GM13977 (cell line): ENCODE measurements around the gene CDK11A.

Experiments
- DNase-seq: peaks from one replicate; pipeline ENCODE4 v3.0.0; 2012; ENCODE audit warnings: low spot score
- CTCF ChIP-seq: IDR thresholded peaks from 2 replicates; pipeline ENCODE4 v1.5.1; 2012; ENCODE audit warnings: mild to moderate bottlenecking, control low read depth; ENCODE audit not compliant: insufficient read depth; ENCODE audit errors: extremely low read depth, missing control alignments
- in situ Hi-C: fragments of 300-500 bp; cut with MboI; formaldehyde crosslinking; loops from one replicate; pipeline ENCODE4 v1.12.0; 2022; ENCODE audit warnings: low sequenced_read_pairs, low pct_unique_long_range_greater_than_20kb, mixed read lengths, inconsistent platforms; ENCODE audit not compliant: unreplicated experiment

CDK11A gene

GRCh38 chr1:1763657-1764621, 39.8 kb upstream of the CDK11A start:
- in situ Hi-C loops = no loop called here
- DNase-seq = no peak
- peak; percentile 16 for TF ChIP-seq CTCF

GRCh38 chr1:1761504-1762376, 37.6 kb upstream of the CDK11A start:
- no peak for TF ChIP-seq CTCF
- in situ Hi-C loops = no loop called here
- DNase-seq = no peak

GRCh38 chr1:1760715-1761114, 36.6 kb upstream of the CDK11A start:
- DNase-seq = no peak
- no peak for TF ChIP-seq CTCF
- in situ Hi-C loops = no loop called here

GRCh38 chr1:1760345-1760650, 36.1 kb upstream of the CDK11A start:
- in situ Hi-C loops = no loop called here
- no peak for TF ChIP-seq CTCF
- no peak for DNase-seq

- in situ Hi-C loops = no loop called here
- DNase-seq = no peak
- no peak for TF ChIP-seq CTCF
These were observed 35.5 kb upstream of the CDK11A start for GRCh38 chr1:1759456-1760344.
